ENCODE results near the gene KLK5. TPM values are rescaled to one million over a fixed set of nuclear protein-coding genes. Genes with fewer than 3 reads are reported as not detected.

The KLK5 gene
- total RNA-seq, 1 experiment from 2014 or later = not detected

DNA sequence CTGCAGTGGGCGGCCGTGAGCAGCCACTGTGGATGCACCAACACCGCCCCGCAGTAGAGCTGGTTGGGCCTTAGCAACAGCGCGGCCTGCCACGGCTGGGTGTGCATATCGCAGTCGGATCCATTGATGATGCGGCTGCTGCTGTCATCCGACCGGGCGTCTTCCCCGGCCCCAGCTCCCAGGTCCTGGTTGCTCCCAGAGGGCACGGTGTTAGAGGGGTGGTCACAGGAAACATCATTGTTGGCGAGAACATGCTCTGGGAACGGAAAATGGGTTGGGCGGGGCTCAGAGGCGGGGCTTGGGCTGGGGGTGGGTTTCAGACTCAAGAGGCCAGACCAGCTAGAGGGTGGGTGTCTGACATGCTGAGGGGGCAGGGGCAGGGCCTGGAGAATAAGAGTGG lies 3.0 kb downstream of the KLK5 start:
- no peak for DNase-seq
- Histone ChIP-seq H3K4me3 (no peak overlapping the region), H3K36me3 (no peaks in the 10 kb centered on the region), H3K4me1 (no peaks in the 10 kb centered on the region), H3K27me3 (no peaks in the 10 kb centered on the region), H3K9me3 (replicated peaks) (no peaks in the 10 kb centered on the region), H3K27ac (no peak overlapping the region)

DNA sequence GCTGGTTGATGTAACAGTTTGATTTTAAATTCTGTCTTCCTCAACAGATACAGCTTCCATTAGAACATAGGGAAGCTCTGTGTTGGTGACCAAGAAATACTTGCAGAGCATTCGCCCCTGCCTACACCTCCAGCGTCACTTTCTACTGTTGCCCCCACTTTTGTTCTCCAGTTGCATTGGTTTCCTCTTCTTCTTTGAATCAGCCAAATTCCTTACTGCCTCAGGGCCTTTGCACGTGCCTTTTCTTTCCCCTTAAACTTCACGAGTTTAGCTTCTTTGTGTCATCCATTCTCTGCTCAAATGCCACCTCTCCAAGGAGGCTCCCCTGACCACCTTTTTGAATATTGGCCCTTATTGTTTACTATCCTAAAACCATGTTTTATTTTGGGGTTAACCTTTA lies 5.7 kb downstream of the KLK5 start:
- Histone ChIP-seq H3K36me3 (no peaks in the 10 kb centered on the region), H3K27me3 (no peaks in the 10 kb centered on the region), H3K9me3 (replicated peaks) (no peaks in the 10 kb centered on the region), H3K4me1 (no peaks in the 10 kb centered on the region), H3K4me3 (no peak overlapping the region), H3K27ac (no peak overlapping the region)
- no peak for DNase-seq

DNA sequence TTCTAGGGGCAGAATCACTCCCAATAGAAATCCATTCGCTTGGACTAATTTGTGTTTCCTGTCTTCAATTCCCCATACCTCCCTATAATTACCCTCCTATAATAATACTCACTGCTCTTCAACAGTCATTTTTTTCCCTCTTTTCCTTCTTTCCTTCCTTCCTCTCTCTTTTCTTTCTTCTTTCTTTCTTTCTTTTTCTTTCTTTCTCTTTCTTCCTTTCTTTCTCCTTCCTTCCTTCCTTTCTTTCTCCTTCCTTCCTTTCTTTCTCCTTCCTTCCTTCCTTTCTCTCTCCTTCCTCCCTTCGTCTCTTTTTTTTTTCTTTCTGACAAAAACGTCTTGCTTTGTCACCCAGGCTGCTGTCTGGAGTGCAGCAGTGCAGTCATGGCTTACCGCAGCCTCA lies 8.0 kb downstream of the KLK5 start:
- no peaks in the 10 kb centered on the region for H3K36me3 ChIP-seq
- H3K4me1 ChIP-seq = no peaks in the 10 kb centered on the region
- no peaks in the 10 kb centered on the region for H3K27me3 ChIP-seq
- no peaks in the 10 kb centered on the region for H3K9me3 ChIP-seq (replicated peaks)
- H3K27ac ChIP-seq = no peak overlapping the region
- DNase-seq = no peak
- no peak overlapping the region for H3K4me3 ChIP-seq

DNA sequence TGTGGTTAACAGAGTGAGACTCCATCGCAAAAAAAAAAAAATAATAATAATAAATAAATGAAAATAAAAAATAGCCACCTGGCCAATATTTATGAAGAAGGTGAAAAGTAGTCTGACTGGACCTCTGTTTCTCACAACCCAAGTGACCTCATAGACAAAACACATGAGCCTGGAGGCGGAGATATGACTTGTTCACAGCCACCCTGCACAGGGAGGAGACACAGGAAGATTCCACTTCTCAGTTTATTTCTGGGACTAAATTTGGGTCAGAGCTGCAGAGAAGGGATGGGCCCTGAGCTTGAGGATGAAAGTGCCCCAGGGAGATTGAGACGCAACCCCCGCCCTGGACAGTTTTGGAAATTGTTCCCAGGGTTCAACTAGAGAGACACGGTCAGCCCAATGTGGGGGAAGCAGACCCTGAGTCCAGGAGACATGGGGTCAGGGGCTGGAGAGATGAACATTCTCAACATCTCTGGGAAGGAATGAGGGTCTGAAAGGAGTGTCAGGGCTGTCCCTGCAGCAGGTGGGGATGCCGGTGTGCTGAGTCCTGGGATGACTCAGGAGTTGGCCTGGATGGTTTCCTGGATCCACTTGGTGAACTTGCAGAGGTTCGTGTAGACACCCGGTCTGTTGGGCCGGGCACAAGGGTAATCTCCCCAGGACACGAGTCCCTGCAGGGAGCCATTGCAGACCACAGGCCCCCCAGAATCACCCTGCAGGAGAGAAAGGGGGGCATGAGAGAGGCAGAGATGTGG lies 9.6 kb downstream of the KLK5 start:
- DNase-seq = no peak
- no peaks in the 10 kb centered on the region for H3K9me3 ChIP-seq (replicated peaks)
- no peaks in the 10 kb centered on the region for H3K36me3 ChIP-seq
- H3K4me3 ChIP-seq = no peak overlapping the region
- no peaks in the 10 kb centered on the region for H3K27me3 ChIP-seq
- no peaks in the 10 kb centered on the region for H3K4me1 ChIP-seq
- H3K27ac ChIP-seq = no peak overlapping the region

DNA sequence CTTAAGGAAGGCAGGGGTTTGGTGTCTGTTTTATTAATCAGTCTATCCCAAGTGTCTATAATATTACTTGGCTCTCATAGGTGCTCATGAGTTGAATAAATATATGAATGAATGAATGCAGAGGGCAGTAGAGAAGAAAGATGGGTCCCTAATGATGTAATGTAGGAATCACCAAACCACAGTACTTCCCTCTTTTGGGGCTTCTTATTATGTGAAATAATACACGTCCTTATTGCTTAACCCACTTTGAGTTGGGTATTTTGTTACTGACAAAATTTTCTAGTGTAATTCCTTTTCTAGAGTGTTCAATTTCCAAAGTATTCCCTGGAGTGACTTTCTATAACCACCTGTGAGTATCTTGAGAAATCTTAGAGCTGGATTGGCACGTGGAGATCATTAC lies 13.2 kb downstream of the KLK5 start:
- H3K4me3 ChIP-seq = no peak overlapping the region
- H3K36me3 ChIP-seq = no peaks in the 10 kb centered on the region
- H3K27me3 ChIP-seq = no peaks in the 10 kb centered on the region
- H3K9me3 ChIP-seq (replicated peaks) = no peaks in the 10 kb centered on the region
- H3K4me1 ChIP-seq = no peaks in the 10 kb centered on the region
- no peak for DNase-seq
- no peak overlapping the region for H3K27ac ChIP-seq

DNA sequence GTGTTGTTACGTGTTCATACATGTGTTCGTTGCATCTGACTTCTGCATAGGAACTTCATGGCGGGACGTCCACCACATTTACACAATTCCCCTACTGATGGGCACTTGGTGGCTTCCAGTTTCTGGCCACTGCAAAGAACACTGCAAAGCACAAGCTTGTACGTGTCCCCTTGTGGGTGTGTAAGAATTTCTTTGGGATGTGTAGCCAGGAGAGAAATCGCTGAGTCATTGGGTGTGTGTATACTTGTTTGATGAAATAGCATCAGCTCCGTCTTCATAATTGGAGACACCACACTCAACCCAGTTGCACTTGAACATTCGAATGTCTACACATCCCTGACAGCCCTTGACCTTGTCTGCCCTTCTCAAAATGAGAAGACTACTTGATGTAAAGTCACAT lies 19.2 kb downstream of the KLK5 start:
- Histone ChIP-seq H3K4me1 (no peaks in the 10 kb centered on the region), H3K36me3 (no peaks in the 10 kb centered on the region), H3K27ac (no peak overlapping the region), H3K4me3 (no peak overlapping the region), H3K27me3 (no peaks in the 10 kb centered on the region), H3K9me3 (replicated peaks) (no peaks in the 10 kb centered on the region)
- DNase-seq = no peak

DNA sequence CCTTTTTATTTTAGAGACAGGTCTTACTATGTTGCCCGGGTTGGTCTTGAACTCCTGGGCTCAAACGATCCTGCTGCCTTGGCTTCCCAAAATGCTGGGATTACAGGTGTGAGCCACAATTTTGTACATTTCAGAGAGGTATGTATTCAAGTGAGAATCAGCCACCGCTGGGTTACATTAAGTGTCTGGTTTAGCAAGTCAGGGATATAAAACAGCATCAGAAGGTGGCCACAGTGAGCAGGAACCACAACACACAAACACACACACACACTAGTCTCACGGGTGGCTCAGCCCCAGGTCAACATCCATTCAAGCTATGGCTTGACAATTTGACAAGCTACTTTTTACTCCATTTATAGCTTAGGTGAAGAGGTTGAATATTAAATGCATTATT lies 20.2 kb downstream of the KLK5 start:
- Histone ChIP-seq H3K4me1 (no peaks in the 10 kb centered on the region), H3K36me3 (no peaks in the 10 kb centered on the region), H3K9me3 (replicated peaks) (no peaks in the 10 kb centered on the region)

DNA sequence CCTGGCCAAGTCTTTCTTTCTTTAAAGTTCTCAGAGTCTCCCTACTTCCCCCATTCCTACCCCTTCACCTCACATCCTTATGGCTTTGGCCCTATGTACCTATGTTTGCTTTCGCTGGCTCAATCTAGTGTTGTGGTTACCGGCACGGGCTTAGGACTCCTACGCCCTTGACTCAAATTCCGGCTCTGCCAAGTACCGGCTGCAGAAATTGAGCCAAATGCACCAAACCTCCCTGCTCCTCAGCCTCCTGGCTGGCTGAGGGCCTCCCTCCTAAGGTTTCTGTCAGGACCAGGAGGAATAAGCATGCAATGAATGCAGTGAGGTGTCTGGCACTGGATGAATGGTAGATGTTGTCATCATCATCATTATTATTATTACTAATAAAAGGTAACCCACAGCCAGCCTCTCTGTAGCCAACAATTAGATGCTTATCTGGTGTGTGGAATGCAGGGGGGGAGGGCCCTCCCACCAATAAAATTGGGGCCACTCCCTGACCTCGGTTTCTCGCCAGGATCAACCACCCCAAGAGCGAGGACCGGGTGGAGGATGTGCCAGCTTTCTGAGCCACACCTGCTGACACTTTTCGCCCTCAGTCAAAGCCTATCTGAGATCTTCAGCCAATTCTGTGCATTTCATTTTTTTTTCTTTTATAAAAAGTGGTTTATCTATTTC lies 20.7 kb downstream of the KLK5 start:
- H3K27ac ChIP-seq = no peak overlapping the region
- no peak for DNase-seq
- no peaks in the 10 kb centered on the region for H3K9me3 ChIP-seq (replicated peaks)
- H3K4me1 ChIP-seq = no peaks in the 10 kb centered on the region
- no peaks in the 10 kb centered on the region for H3K27me3 ChIP-seq
- no peak overlapping the region for H3K4me3 ChIP-seq
- H3K36me3 ChIP-seq = no peaks in the 10 kb centered on the region

More for the DNA sequence above, 20.2 kb downstream of the KLK5 start:
- H3K4me3 ChIP-seq = no peak overlapping the region
- no peaks in the 10 kb centered on the region for H3K27me3 ChIP-seq
- DNase-seq = no peak
- no peak overlapping the region for H3K27ac ChIP-seq

DNA sequence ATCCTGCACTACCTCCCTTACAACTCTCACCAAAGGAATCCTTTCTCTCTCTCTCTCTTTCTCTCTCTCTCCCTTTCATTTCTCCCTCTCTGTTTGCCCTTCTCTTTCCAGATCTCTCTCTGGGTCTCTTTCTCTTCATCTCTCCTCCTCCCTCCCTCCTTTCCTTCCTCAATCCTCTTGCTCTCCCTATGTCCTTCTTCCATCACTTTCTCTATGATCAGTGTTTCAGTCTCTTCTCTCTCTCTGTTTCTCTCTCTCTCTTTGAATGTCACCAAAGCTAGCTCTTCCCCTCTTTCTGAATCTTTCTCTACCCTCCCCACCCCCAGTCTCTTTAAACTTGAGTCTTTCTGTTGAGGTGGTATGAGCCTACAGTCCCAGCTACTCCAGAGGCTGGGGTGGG lies 21.8 kb downstream of the KLK5 start:
- H3K36me3 ChIP-seq = no peaks in the 10 kb centered on the region
- H3K27ac ChIP-seq = no peak overlapping the region
- H3K4me1 ChIP-seq = no peaks in the 10 kb centered on the region
- no peak for DNase-seq
- no peak overlapping the region for H3K4me3 ChIP-seq
- no peaks in the 10 kb centered on the region for H3K9me3 ChIP-seq (replicated peaks)
- no peaks in the 10 kb centered on the region for H3K27me3 ChIP-seq

DNA sequence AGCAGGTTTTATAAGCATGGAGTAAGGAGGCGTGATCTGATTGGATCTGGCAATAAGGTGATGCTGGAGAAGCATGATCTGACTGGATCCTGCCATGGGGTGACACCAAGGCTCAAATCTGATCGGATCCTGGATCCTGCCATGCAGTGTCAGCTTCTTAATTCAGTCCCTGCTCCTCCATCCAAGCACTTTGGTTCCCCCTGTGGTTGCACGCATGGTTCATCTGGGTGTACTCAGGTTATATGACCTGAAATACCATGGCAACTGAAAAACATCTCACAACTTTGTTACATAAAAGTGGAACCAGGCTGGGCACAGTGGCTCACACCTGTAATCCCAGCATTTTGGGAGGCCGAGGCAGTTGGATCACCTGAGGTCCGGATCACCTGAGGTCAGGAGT lies 24.0 kb downstream of the KLK5 start:
- H3K36me3 ChIP-seq = no peaks in the 10 kb centered on the region
- DNase-seq = no peak
- no peaks in the 10 kb centered on the region for H3K4me1 ChIP-seq
- H3K27ac ChIP-seq = no peak overlapping the region
- no peaks in the 10 kb centered on the region for H3K9me3 ChIP-seq (replicated peaks)
- no peaks in the 10 kb centered on the region for H3K27me3 ChIP-seq
- no peak overlapping the region for H3K4me3 ChIP-seq

DNA sequence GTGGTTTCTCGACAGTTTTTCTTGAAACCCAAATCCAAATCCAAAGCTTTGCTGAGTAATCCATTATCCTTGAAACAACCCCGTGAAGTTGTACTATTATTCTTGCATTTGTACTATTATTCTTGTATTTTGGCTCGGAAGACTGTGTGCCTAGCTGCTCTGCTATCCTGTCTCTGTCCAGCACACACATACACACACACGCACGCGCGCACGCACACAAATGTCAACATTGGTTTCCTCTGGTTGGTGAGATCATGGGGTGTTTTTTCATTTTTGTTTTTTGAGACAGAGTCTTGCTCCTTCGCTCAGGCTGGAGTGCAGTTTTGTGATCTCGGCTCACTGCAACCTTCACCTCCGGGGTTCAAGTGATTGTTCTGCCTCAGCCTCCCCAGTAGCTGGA lies 26.7 kb downstream of the KLK5 start:
- H3K9me3 ChIP-seq (replicated peaks) = no peaks in the 10 kb centered on the region
- H3K4me3 ChIP-seq = no peak overlapping the region
- H3K36me3 ChIP-seq = no peaks in the 10 kb centered on the region
- no peak overlapping the region for H3K27ac ChIP-seq
- H3K4me1 ChIP-seq = peaks cover 8% of the 10 kb centered on the region
- no peaks in the 10 kb centered on the region for H3K27me3 ChIP-seq
- DNase-seq = no peak

DNA sequence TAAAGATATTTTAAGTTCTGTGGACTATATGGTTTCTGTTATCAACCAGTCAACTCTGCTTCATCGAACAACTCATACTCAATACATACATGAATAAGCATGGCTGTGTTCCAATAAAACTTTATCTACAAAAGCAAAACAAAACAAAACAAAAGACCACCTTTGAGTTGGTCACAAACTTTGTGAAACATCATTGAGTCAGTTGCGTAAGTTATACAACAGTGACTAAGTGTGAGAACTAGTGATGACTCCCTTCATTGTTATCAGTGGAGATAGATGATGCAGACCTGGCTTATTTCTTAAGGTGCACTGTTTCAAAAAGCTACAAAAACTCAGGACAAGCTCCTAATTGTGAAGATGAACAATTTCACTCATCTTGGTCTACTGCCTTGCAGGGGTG lies 27.1 kb downstream of the KLK5 start:
- H3K4me1 ChIP-seq = peaks cover 10% of the 10 kb centered on the region

DNA sequence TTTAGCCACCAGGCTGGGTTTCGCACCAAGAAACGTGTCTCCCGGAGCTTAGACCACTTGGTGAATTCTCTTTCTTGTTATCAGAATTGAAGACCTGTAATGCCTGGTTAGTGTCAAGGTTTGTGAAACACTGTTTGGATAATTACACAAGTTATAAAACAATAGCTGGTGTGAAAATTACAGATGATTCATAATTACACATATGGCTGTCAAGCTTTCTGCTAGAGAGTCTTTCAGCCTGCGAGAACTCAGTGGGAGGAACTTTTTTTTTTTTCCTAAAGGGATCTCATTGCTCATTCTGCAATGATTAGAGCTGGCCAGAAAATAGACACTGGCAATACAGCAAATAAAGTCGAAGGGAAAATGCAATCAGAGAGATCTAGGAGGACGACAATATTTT lies 28.3 kb downstream of the KLK5 start:
- no peak overlapping the region for H3K4me3 ChIP-seq
- H3K27ac ChIP-seq = no peak overlapping the region
- no peak for DNase-seq
- H3K27me3 ChIP-seq = no peaks in the 10 kb centered on the region
- no peaks in the 10 kb centered on the region for H3K36me3 ChIP-seq
- H3K4me1 ChIP-seq = peaks cover 16% of the 10 kb centered on the region
- H3K9me3 ChIP-seq (replicated peaks) = no peaks in the 10 kb centered on the region

More for the DNA sequence above, 27.1 kb downstream of the KLK5 start:
- Histone ChIP-seq H3K27ac (no peak overlapping the region), H3K27me3 (no peaks in the 10 kb centered on the region), H3K9me3 (replicated peaks) (no peaks in the 10 kb centered on the region), H3K36me3 (no peaks in the 10 kb centered on the region), H3K4me3 (no peak overlapping the region)
- DNase-seq = no peak

DNA sequence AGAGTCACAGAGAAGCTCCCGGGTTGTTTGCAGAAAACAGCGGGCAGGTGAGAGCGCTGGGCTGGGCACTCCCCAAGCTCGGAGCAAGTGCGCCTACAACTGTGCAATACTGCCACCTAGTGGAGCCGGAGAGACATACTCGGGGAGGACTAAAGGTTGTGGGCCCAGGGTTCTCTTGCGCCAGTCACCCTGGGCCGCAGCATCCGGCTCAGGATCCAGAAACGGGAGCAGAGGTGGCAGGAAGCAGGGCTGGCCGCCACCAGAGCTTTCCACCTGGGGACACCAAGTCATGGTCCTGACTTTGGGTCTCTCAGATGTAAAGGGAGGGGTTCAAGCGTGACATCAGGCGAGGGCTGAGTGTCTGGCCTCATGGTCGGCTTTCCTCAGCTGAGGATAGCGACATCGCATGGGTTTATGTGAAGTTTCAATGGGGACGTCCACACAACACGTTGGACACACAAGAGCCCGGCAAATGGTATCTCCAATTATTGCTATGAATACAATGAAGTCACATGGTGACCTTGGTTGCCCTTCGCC lies 30.5 kb downstream of the KLK5 start:
- H3K27ac ChIP-seq = peak overlapping the region; percentile 8; the same call in 1 of the 2 replicates
- no peaks in the 10 kb centered on the region for H3K9me3 ChIP-seq (replicated peaks)
- DNase-seq = peak; percentile 84 to 93
- H3K27me3 ChIP-seq = no peaks in the 10 kb centered on the region
- H3K4me3 ChIP-seq = no peak overlapping the region
- peaks cover 16% of the 10 kb centered on the region for H3K4me1 ChIP-seq
- H3K36me3 ChIP-seq = no peaks in the 10 kb centered on the region

DNA sequence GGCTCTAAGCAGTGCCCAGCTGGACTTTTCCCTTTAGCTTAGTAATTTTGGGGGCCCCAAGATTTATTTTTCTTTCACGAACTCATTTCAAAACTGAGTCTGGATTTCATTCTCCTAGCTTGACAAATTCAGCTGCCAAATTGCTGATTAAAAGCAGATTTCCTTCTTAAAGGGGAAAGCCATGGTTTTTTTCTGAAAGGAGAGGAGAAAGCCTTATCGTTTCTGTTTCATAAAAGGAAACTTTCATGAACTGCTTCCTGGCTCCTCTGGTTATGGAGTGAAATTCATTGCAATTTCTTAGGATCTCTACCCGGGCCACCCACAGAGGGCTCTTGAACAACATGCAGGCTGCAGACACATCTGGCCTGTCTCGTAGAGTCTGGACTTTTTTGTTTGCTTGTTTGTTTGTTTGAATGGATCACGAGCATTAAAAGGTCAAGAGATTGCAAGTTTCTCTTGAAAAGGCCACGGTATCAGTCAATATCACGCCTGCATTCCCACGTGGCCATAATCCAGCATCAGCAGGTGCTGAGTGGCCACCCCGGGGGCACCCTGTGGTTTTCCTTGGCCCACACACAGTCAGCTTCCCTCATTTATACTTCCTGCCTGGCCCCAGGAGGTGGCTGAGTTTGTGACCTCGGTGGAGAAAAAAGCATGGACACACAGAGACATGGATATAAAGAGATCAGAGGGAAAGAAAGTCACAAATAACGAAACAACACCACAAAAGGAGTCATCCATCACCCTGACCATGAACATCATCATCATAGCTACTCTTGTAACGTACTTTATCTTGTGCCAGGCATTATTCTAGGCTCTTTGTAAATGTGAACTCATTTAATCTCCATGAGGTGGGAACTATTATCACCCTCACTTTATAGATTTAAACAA lies 31.2 kb downstream of the KLK5 start:
- no peak overlapping the region for H3K4me3 ChIP-seq
- peak overlapping the region; percentile 36 for H3K27ac ChIP-seq
- no peaks in the 10 kb centered on the region for H3K36me3 ChIP-seq
- peaks cover 16% of the 10 kb centered on the region for H3K4me1 ChIP-seq
- DNase-seq = peak; percentile 88 to 93
- H3K9me3 ChIP-seq (replicated peaks) = no peaks in the 10 kb centered on the region
- H3K27me3 ChIP-seq = no peaks in the 10 kb centered on the region

Measured in SJCRH30 (cell line).